ENCODE data around the gene FSCN2.

DNA sequence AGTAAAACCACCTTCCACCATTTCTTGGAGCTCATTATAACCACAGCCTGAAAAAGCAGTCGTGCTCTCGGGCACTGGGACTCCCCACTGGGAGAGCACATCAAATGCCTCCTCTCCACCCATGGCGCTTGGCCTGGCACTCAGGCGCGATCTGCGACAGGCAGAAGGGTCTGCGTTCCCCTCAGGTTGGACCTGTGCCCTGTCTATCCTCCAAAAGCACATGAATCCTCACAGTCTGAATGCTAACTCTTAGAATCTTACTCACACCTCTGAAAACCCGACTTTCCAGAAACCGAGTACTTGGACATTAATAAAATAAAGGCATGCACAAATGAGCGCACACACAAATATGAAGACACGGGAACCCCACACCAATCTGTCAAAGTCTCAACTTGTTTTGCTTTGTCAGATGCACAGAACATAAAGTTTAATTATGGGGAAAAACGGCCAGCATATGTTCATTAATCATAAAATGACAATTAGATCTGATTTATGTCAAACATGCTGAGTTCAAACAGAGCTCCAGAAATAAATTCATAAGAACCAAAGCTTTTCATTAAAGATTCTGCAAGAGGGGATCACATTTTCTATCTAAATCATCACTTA is 44.5 kb downstream of the FSCN2 start:
- TF ChIP-seq, protein P1, sequence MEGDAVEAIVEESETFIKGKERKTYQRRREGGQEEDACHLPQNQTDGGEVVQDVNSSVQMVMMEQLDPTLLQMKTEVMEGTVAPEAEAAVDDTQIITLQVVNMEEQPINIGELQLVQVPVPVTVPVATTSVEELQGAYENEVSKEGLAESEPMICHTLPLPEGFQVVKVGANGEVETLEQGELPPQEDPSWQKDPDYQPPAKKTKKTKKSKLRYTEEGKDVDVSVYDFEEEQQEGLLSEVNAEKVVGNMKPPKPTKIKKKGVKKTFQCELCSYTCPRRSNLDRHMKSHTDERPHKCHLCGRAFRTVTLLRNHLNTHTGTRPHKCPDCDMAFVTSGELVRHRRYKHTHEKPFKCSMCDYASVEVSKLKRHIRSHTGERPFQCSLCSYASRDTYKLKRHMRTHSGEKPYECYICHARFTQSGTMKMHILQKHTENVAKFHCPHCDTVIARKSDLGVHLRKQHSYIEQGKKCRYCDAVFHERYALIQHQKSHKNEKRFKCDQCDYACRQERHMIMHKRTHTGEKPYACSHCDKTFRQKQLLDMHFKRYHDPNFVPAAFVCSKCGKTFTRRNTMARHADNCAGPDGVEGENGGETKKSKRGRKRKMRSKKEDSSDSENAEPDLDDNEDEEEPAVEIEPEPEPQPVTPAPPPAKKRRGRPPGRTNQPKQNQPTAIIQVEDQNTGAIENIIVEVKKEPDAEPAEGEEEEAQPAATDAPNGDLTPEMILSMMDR (conservative IDR thresholded peaks at IDR 0.05; ENCODE audit: low read length) = no peak
- TF ChIP-seq EZH2phosphoT487 (IDR thresholded peaks at IDR 0.05; ENCODE audit: borderline replicate concordance) = no peak

Data from Loucy (cell line).